COLO668 (cell line): ENCODE measurements around the gene APLP2.
A peak's percentile ranks its signal among the peaks of the same experiment; 100 is the strongest.

Experiments used
- DNase-seq: peaks from one replicate; lab custom pipeline; 2025; ENCODE audit not compliant: unreplicated experiment; lab: John Stamatoyannopoulos, UW

APLP2 gene

GRCh38 chr11:130054966-130055365 lies 14.7 kb upstream of the APLP2 start:
- no peak for DNase-seq

GRCh38 chr11:130055617-130056016 lies 14.1 kb upstream of the APLP2 start:
- no peak for DNase-seq

- DNase-seq = no peak
Observed at GRCh38 chr11:130061017-130061416, 8.7 kb upstream of the APLP2 start.

- DNase-seq = no peak
Observed at GRCh38 chr11:130062026-130062425, 7.7 kb upstream of the APLP2 start.

- no peak for DNase-seq
Observed at GRCh38 chr11:130063451-130063850, 6.2 kb upstream of the APLP2 start.

- no peak for DNase-seq
Observed at GRCh38 chr11:130064596-130064995, 5.1 kb upstream of the APLP2 start.

GRCh38 chr11:130066338-130066737 lies 3.4 kb upstream of the APLP2 start:
- DNase-seq = no peak

- DNase-seq = no peak
Observed at GRCh38 chr11:130068546-130068985, 1.1 kb upstream of the APLP2 start.

- peak; percentile 69 for DNase-seq
Observed at GRCh38 chr11:130068986-130069658, 572 bp upstream of the APLP2 start.

GRCh38 chr11:130070109-130070845 lies 583 bp downstream of the APLP2 start:
- peak; percentile 74 for DNase-seq

- DNase-seq = no peak
Observed at GRCh38 chr11:130070846-130071200, 1.1 kb downstream of the APLP2 start.

- no peak for DNase-seq
Observed at GRCh38 chr11:130071211-130071712, 1.6 kb downstream of the APLP2 start.

- DNase-seq = no peak
Observed at GRCh38 chr11:130074736-130075135, 5.0 kb downstream of the APLP2 start.

- DNase-seq = no peak
Observed at GRCh38 chr11:130076778-130077481, 7.2 kb downstream of the APLP2 start.

- no peak for DNase-seq
Observed at GRCh38 chr11:130077671-130078070, 8.0 kb downstream of the APLP2 start.

- no peak for DNase-seq
Observed at GRCh38 chr11:130078080-130078479, 8.4 kb downstream of the APLP2 start.

- DNase-seq = no peak
Observed at GRCh38 chr11:130085671-130086290, 16.1 kb downstream of the APLP2 start.

GRCh38 chr11:130086669-130087068 lies 17.0 kb downstream of the APLP2 start:
- DNase-seq = no peak

- DNase-seq = no peak
Observed at GRCh38 chr11:130087294-130087926, 17.7 kb downstream of the APLP2 start.

- no peak for DNase-seq
Observed at GRCh38 chr11:130088217-130088616, 18.5 kb downstream of the APLP2 start.
